Trophoblast cell (in vitro differentiated cells and primary cell): ENCODE data around the gene MEX3D.
"Not testable (repeated sequence)": the region's sequence is repeated elsewhere in the genome, so short reads cannot be mapped to it uniquely, and the experiment has no call there.

Source experiments
- DNase-seq, 2 donors: peaks; one replicate each; pipeline ENCODE4 v3.0.0-alpha.2; 2016
- H2AFZ ChIP-seq: 2 replicates; pipeline ENCODE4 v1.6.1; 2013; ENCODE audit warnings: low read length, moderate library complexity, mild to moderate bottlenecking; ENCODE audit not compliant: insufficient read depth, poor library complexity
- H2AK5ac ChIP-seq: 2 replicates; pipeline ENCODE4 v1.6.1; 2013; ENCODE audit warnings: mild to moderate bottlenecking, low read length
- H2BK120ac ChIP-seq: 2 replicates; pipeline ENCODE4 v1.6.1; 2013; ENCODE audit warnings: low read length, mild to moderate bottlenecking, moderate library complexity; ENCODE audit not compliant: insufficient read depth, poor library complexity
- H2BK12ac ChIP-seq: 2 replicates; pipeline ENCODE4 v1.6.1; 2013; ENCODE audit warnings: mild to moderate bottlenecking, low read length, moderate library complexity
- H2BK5ac ChIP-seq: 2 replicates; pipeline ENCODE4 v1.6.1; 2013; ENCODE audit warnings: low read length, low read depth, moderate library complexity, mild to moderate bottlenecking; ENCODE audit not compliant: poor library complexity
- H3K14ac ChIP-seq: 2 replicates; pipeline ENCODE4 v1.6.1; 2013; ENCODE audit warnings: mild to moderate bottlenecking, low read length
- H3K18ac ChIP-seq: 2 replicates; pipeline ENCODE4 v1.6.1; 2013; ENCODE audit warnings: mild to moderate bottlenecking, low read length
- H3K23ac ChIP-seq: 2 replicates; pipeline ENCODE4 v1.6.1; 2013; ENCODE audit warnings: low read length
- H3K27ac ChIP-seq: 2 replicates; pipeline ENCODE4 v1.5.1; 2013; ENCODE audit warnings: low read depth, mild to moderate bottlenecking, inconsistent platforms, low read length, moderate library complexity
- H3K27me3 ChIP-seq: 2 replicates; pipeline ENCODE4 v1.6.1; 2013; ENCODE audit warnings: inconsistent platforms, mild to moderate bottlenecking, low read length, moderate library complexity; ENCODE audit not compliant: insufficient read depth
- H3K36me3 ChIP-seq, 2 experiments: 1 replicate in 1 of 2; 2 replicates in 1 of 2; pipeline ENCODE4 v1.6.1; 2013; ENCODE audit warnings: low read length in 2 of 2, mild to moderate bottlenecking in 2 of 2, moderate library complexity in 1 of 2; ENCODE audit not compliant: insufficient read depth in 2 of 2, control insufficient read depth in 1 of 2
- H3K4ac ChIP-seq: 2 replicates; pipeline ENCODE4 v1.6.1; 2013; ENCODE audit warnings: low read depth, mild to moderate bottlenecking, low read length, moderate library complexity
- H3K4me1 ChIP-seq, 2 experiments: 1 replicate in 1 of 2; 2 replicates in 1 of 2; pipeline ENCODE4 v1.6.1; 2013; ENCODE audit warnings: low read length in 2 of 2, mild to moderate bottlenecking in 2 of 2, moderate library complexity in 1 of 2; ENCODE audit not compliant: insufficient read depth in 2 of 2, control insufficient read depth in 1 of 2
- H3K4me2 ChIP-seq: 2 replicates; pipeline ENCODE4 v1.6.1; 2013; ENCODE audit warnings: inconsistent platforms, mild to moderate bottlenecking, low read length, moderate library complexity
- H3K4me3 ChIP-seq: 2 replicates; pipeline ENCODE4 v1.5.1; 2013; ENCODE audit warnings: mild to moderate bottlenecking, low read depth, low read length, inconsistent platforms
- H3K79me1 ChIP-seq: one replicate; pipeline ENCODE4 v1.6.1; 2013; ENCODE audit warnings: low read length
- H3K79me2 ChIP-seq: 2 replicates; pipeline ENCODE4 v1.6.1; 2013; ENCODE audit warnings: low read length, mild to moderate bottlenecking; ENCODE audit not compliant: control insufficient read depth, insufficient read depth, poor library complexity
- H3K9ac ChIP-seq: 2 replicates; pipeline ENCODE4 v1.6.1; 2013; ENCODE audit warnings: mild to moderate bottlenecking, low read length
- H3K9me3 ChIP-seq: 2 replicates; pipeline ENCODE4 v1.6.1; 2013; ENCODE audit warnings: low read depth, mild to moderate bottlenecking, control low read depth, inconsistent platforms, low read length; ENCODE audit not compliant: insufficient read depth
- H4K12ac ChIP-seq: 2 replicates; pipeline ENCODE4 v1.6.1; 2013; ENCODE audit warnings: low read depth, mild to moderate bottlenecking, low read length, moderate library complexity
- H4K8ac ChIP-seq: 2 replicates; pipeline ENCODE4 v1.6.1; 2013; ENCODE audit warnings: low read depth, mild to moderate bottlenecking, low read length, moderate library complexity
- H4K91ac ChIP-seq: one replicate; pipeline ENCODE4 v1.6.1; 2013; ENCODE audit warnings: low read depth, mild to moderate bottlenecking, low read length, moderate library complexity
- whole genome bisulfite sequencing: extraction: QIAGEN DNeasy Blood & Tissue Kit; methylation state at CpG from one replicate; pipeline ENCODE4 v1.1.7; 2013; ENCODE audit warnings: missing lambda C conversion rate; ENCODE audit not compliant: insufficient read length, insufficient coverage; ENCODE audit errors: extremely low coverage; 5-methylcytosine and 5-hydroxymethylcytosine counted together

The MEX3D gene

GRCh38 chr19:1521636-1522035 lies 46.5 kb downstream of the MEX3D start:
- no peak overlapping the region for H3K4me3 ChIP-seq
- H2BK12ac ChIP-seq, result no peak overlapping the region
- H2BK120ac ChIP-seq, result no peak overlapping the region
- H3K4me2 ChIP-seq, result no peak overlapping the region
- H3K4ac ChIP-seq, result no peak overlapping the region
- no peak overlapping the region for H2AFZ ChIP-seq
- H3K23ac ChIP-seq, result no peak overlapping the region
- DNase-seq, result no peak
- no peak overlapping the region for H3K14ac ChIP-seq
- no peak overlapping the region for H4K8ac ChIP-seq
- WGBS, result no CpG with 5 or more reads among the region's 14 CpGs
- H3K4me1 ChIP-seq, result no peaks in the 10 kb centered on the region
- no peak overlapping the region for H3K27ac ChIP-seq
- no peak overlapping the region for H2BK5ac ChIP-seq
- H3K27me3 ChIP-seq, result peaks cover 20% of the 10 kb centered on the region
- H3K79me1 ChIP-seq, result no peaks in the 10 kb centered on the region
- no peak overlapping the region for H3K18ac ChIP-seq
- no peak overlapping the region for H3K9ac ChIP-seq
- no peak overlapping the region for H4K12ac ChIP-seq
- no peak overlapping the region for H4K91ac ChIP-seq
- H3K36me3 ChIP-seq, result no peaks in the 10 kb centered on the region
- H3K79me2 ChIP-seq, result no peaks in the 10 kb centered on the region
- no peak overlapping the region for H2AK5ac ChIP-seq
- H3K9me3 ChIP-seq, result peaks cover 18% of the 10 kb centered on the region

GRCh38 chr19:1520203-1520780 lies 47.8 kb downstream of the MEX3D start:
- WGBS, result no CpG with 5 or more reads among the region's 17 CpGs
- no peaks in the 10 kb centered on the region for H3K79me1 ChIP-seq

GRCh38 chr19:1519802-1520201 lies 48.3 kb downstream of the MEX3D start:
- H3K4me1 ChIP-seq, H2BK120ac ChIP-seq, H2AK5ac ChIP-seq, H3K4me2 ChIP-seq, H4K8ac ChIP-seq, H3K79me2 ChIP-seq, H4K12ac ChIP-seq, DNase-seq, H3K36me3 ChIP-seq, H3K23ac ChIP-seq, H3K79me1 ChIP-seq, H2AFZ ChIP-seq, H2BK12ac ChIP-seq, H3K27ac ChIP-seq, H3K9ac ChIP-seq, H3K18ac ChIP-seq, H3K4ac ChIP-seq, H4K91ac ChIP-seq, H3K14ac ChIP-seq, H2BK5ac ChIP-seq, H3K4me3 ChIP-seq: not testable (repeated sequence)
- WGBS, result no CpG with 5 or more reads among the region's 8 CpGs
- H3K27me3 ChIP-seq, result peaks cover 19% of the 10 kb centered on the region
- peaks cover 18% of the 10 kb centered on the region for H3K9me3 ChIP-seq

More at GRCh38 chr19:1520203-1520780, 47.8 kb downstream of the MEX3D start:
- Histone ChIP-seq H3K27me3 (peaks cover 20% of the 10 kb centered on the region), H3K36me3 (no peaks in the 10 kb centered on the region), H4K12ac (no peak overlapping the region), H3K4me3 (no peak overlapping the region), H2AK5ac (no peak overlapping the region), H3K4me2 (no peak overlapping the region), H3K9ac (no peak overlapping the region), H4K91ac (no peak overlapping the region), H2BK12ac (no peak overlapping the region), H2BK5ac (no peak overlapping the region), H3K79me2 (no peaks in the 10 kb centered on the region), H3K23ac (no peak overlapping the region), H3K14ac (no peak overlapping the region), H3K18ac (no peak overlapping the region), H3K9me3 (peaks cover 19% of the 10 kb centered on the region), H4K8ac (no peak overlapping the region), H3K27ac (no peak overlapping the region), H2AFZ (no peak overlapping the region), H3K4me1 (no peaks in the 10 kb centered on the region), H3K4ac (no peak overlapping the region), H2BK120ac (no peak overlapping the region)
- DNase-seq, result no peak

- no CpG with 5 or more reads among the region's 4 CpGs for WGBS
- no peak overlapping the region for H2BK120ac ChIP-seq
- no peak overlapping the region for H4K8ac ChIP-seq
- no peak overlapping the region for H4K91ac ChIP-seq
- H3K4me2 ChIP-seq, result no peak overlapping the region
- peaks cover 15% of the 10 kb centered on the region for H3K9me3 ChIP-seq
- H3K14ac ChIP-seq, result no peak overlapping the region
- no peak overlapping the region for H2BK12ac ChIP-seq
- H3K9ac ChIP-seq, result no peak overlapping the region
- no peak overlapping the region for H3K23ac ChIP-seq
- no peaks in the 10 kb centered on the region for H3K79me2 ChIP-seq
- H2AK5ac ChIP-seq, result no peak overlapping the region
- no peak overlapping the region for H3K4ac ChIP-seq
- H3K27me3 ChIP-seq, result peaks cover 7% of the 10 kb centered on the region
- H2BK5ac ChIP-seq, result no peak overlapping the region
- H3K4me3 ChIP-seq, result peak overlapping the region; percentile 54
- H3K18ac ChIP-seq, result no peak overlapping the region
- H3K79me1 ChIP-seq, result peaks cover 2% of the 10 kb centered on the region
- H3K36me3 ChIP-seq, result no peaks in the 10 kb centered on the region
- H3K27ac ChIP-seq, result no peak overlapping the region
- no peak for DNase-seq
- no peak overlapping the region for H4K12ac ChIP-seq
- H3K4me1 ChIP-seq, result peaks cover 0 to 2% of the 10 kb centered on the region in 2 experiments
- H2AFZ ChIP-seq, result no peak overlapping the region
These were observed 49.7 kb downstream of the MEX3D start for GRCh38 chr19:1518471-1518870.
